ENCODE data around the gene PCDHGA4.
"Not testable (repeated sequence)": the region's sequence is repeated elsewhere in the genome, so short reads cannot be mapped to it uniquely, and the experiment has no call there.

Gene PCDHGA4

DNA sequence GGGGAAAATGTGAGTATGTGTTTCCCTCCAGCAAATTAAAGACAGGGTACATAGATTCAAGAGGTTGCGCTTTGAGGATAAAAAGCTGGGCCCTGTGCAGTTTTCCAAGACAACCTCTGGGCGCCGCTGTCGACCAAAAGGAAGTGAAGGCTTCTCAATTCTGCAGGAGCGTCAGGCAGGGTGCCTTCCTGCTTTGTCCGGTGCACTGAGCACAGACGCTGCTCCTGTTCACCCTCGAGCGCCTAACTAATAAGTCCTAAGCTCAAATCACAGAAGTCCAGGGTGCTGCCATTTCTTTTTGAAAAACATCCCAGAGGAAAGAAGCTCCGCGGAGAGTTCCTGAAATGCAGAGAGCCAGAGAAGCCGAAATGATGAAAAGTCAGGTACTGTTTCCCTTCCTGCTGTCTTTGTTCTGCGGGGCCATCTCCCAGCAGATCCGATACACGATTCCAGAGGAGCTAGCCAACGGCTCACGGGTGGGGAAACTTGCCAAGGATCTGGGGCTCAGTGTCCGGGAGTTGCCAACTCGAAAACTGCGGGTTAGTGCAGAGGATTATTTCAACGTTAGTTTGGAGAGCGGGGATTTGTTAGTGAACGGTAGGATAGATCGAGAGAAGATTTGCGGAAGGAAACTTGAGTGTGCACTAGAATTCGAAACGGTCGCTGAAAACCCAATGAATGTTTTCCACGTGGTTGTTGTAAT is 4.8 kb upstream of the PCDHGA4 start, which contains the start of gene PCDHGB1:
PCDHGB1 (plus strand) TSS at position 183 of the 703 bp plus-strand sequence; CDS start at position 345, 162 bp downstream.
- no peak for DNase-seq

DNA sequence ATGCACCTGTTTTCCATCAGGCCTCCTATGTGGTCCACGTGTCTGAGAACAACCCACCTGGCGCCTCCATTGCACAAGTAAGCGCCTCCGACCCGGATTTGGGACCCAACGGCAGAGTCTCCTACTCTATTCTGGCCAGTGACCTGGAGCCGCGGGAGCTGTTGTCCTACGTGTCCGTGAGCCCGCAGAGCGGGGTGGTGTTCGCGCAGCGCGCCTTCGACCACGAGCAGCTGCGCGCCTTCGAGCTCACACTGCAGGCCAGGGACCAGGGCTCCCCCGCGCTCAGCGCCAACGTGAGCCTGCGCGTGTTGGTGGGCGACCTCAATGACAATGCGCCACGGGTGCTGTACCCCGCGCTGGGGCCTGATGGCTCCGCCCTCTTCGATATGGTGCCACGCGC is 3.2 kb upstream of the PCDHGA4 start:
- no peak for DNase-seq

DNA sequence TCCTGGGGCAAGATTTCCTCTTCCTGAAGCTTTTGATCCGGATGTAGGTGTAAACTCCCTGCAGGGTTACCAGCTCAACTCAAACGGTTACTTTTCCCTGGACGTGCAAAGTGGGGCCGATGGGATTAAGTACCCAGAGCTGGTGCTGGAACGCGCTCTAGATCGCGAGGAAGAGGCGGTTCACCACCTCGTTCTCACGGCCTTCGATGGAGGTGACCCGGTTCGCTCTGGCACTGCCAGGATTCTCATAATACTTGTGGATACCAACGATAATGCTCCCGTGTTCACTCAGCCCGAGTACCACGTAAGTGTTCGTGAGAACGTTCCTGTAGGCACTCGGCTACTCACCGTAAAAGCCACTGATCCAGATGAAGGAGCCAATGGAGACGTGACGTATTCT is 820 bp downstream of the PCDHGA4 start:
- DNase-seq = no peak

DNA sequence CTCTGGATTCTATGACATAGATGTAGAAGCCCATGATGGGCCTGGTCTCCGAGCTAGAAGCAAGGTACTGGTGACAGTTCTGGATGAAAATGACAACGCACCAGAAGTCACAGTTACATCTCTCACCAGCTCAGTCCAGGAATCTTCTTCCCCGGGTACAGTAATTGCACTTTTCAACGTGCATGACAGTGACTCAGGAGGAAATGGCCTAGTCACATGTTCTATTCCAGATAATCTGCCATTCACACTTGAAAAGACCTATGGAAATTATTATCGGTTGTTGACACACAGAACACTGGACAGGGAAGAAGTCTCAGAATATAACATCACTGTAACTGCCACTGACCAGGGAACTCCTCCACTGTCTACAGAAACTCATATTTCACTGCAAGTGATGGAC is 1.3 kb downstream of the PCDHGA4 start:
- DNase-seq = no peak

DNA sequence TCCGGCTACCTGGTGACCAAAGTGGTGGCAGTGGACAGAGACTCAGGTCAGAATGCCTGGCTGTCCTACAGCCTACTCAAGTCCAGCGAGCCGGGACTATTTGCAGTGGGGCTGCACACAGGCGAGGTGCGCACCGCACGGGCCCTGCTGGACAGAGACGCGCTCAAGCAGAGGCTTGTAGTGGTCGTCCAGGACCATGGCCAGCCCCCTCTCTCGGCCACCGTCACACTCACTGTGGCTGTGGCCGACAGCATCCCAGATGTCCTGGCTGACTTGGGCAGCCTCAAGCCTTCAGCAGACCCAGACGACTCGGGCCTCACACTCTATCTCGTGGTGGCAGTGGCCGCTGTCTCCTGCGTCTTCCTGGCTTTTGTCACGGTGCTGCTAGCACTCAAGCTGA is 2.1 kb downstream of the PCDHGA4 start:
- no peak for DNase-seq

DNA sequence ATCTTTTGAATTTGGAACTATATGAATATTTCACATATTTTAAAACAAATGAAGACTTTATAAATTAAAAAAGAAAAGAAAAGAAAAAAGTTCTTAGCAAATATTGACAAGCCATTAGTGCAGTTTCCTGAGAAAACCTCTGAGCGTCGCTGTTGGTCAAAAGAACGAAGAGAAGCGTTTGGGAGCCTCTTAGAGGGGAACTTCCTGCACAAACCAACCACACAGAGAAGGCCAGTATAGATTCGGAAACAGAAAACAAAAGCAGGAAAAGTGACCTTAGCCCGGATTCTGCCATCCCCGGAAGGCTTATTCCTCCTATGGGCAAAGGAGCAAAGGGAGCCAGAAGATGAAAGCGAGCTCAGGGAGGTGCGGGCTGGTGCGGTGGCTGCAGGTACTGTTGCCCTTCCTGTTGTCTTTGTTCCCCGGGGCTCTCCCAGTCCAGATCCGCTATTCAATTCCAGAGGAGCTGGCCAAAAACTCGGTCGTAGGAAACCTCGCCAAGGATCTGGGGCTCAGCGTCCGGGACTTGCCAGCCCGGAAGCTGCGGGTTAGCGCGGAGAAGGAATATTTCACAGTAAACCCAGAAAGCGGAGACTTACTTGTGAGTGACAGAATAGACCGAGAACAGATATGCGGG is 5.1 kb downstream of the PCDHGA4 start, which contains the start of gene PCDHGB2:
PCDHGB2 (plus strand) TSS at position 205 of the 637 bp plus-strand sequence; CDS start at position 347, 142 bp downstream.
- no peak for DNase-seq

DNA sequence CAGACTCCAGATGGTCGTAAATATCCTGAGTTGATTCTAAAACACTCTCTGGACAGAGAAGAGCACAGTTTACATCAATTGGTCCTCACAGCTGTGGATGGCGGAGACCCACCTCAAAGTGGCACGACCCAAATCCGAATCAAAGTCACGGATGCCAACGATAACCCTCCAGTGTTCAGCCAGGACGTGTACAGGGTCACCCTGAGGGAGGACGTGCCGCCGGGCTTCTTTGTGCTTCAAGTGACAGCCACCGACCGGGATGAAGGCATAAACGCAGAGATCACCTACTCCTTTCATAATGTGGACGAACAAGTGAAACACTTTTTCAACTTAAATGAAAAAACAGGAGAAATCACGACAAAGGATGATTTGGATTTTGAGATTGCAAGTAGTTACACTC is 5.9 kb downstream of the PCDHGA4 start:
- no peak for DNase-seq

DNA sequence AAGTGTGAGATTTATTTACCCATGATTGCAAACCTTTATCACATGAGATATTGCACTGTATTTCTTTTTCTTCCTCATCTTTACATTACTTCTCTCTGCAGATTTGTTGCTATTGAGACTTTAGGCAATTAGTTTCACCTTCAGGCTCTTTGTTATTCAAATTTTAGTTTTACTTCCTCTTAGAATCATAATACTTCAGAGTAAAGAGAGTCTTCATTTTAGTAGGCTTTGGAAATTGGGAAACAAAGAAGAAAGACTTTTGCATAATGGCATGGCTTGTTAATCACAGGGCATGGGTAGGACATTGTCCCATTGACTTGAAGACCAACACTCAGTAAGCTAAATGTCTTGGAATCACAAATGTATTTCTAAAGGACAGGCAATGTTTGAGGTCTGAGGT is 7.9 kb downstream of the PCDHGA4 start:
- DNase-seq = no peak

DNA sequence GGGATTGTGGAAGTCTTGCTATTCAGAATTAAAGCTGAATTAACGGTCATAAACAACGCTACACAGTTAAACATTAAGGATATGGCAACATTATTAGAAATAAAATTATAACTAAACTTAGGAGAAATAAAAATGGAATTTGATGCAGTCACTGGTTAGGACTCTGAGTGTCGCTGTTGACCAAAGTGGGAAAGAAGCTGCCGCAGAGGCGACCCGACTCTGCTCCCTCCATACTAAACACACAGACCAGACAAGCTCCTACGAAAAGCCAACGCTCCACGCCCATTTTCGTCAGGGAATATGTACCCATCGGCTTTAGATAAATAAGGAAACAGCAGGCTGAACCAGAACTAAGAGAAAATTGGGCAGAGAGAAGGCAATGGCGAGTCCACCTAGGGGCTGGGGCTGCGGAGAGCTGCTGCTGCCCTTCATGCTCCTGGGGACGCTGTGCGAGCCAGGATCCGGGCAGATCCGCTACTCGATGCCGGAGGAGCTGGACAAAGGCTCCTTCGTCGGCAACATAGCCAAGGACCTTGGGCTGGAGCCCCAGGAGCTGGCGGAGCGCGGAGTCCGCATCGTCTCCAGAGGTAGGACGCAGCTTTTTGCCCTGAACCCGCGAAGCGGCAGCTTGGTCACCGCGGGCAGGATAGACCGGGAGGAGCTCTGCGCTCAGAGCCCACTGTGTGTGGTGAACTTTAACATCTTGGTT is 9.3 kb downstream of the PCDHGA4 start, which contains the start of gene PCDHGA5:
PCDHGA5 (plus strand) TSS at position 211 of the 709 bp plus-strand sequence; CDS start at position 380, 169 bp downstream.
- DNase-seq = no peak

DNA sequence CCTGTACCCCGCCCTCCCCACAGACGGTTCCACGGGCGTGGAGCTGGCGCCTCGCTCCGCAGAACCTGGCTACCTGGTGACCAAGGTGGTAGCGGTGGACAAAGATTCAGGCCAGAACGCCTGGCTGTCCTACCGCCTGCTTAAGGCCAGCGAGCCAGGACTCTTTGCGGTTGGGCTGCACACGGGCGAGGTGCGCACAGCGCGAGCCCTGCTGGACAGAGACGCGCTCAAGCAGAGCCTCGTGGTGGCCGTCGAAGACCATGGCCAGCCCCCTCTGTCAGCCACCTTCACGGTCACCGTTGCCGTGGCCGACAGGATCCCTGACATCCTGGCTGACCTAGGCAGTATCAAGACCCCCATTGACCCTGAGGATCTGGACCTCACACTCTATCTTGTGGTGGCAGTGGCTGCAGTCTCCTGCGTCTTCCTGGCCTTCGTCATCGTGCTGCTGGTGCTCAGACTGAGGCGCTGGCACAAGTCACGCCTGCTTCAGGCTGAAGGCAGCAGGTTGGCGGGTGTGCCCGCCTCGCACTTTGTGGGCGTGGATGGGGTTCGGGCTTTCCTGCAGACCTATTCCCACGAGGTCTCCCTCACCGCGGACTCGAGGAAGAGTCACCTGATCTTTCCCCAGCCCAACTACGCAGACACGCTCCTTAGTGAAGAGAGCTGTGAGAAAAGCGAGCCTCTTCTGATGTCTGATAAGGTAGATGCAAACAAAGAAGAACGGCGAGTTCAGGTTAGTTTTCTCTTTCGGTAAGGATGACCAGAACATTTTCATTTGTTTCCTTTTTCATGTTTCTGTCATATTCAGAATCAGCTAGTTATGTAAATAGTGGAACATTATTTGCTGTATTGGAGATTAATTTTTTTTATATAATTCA is 11.4 kb downstream of the PCDHGA4 start:
- DNase-seq = no peak

DNA sequence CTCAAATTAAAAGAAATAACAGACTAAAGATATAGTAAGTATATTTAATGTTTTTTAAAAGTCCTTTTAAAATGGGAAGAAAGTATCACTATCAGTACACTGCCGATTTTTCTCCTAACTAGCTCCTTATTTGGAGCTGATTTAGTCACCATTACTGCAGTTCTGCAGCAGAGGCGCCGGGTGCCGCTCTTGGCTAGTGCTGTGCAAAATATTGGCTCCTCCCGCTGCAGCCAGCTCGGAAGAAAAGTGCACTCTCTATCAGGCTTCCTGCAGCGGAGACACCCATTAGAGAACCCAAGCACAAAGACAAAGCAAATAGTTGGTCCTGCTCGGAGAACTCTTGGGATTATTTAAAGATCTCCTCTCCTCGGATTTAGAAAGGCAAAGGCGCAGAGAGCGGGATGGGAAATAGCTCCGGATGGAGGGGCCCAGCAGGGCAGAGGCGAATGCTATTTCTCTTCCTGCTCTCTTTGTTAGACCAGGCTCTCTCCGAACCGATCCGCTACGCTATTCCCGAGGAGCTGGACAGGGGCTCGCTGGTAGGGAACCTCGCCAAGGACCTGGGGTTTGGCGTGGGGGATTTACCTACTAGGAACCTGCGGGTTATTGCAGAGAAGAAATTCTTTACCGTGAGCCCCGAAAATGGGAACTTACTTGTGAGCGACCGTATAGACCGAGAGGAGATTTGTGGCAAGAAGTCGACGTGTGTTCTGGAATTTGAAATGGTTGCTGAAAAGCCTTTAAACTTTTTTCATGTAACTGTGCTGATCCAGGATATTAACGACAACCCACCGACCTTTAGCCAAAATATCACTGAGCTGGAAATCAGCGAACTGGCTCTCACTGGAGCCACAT is 15.4 kb downstream of the PCDHGA4 start, which contains the start of gene PCDHGB3:
PCDHGB3 (plus strand) TSS at position 249 of the 855 bp plus-strand sequence; CDS start at position 402, 153 bp downstream.
- no peak for DNase-seq

DNA sequence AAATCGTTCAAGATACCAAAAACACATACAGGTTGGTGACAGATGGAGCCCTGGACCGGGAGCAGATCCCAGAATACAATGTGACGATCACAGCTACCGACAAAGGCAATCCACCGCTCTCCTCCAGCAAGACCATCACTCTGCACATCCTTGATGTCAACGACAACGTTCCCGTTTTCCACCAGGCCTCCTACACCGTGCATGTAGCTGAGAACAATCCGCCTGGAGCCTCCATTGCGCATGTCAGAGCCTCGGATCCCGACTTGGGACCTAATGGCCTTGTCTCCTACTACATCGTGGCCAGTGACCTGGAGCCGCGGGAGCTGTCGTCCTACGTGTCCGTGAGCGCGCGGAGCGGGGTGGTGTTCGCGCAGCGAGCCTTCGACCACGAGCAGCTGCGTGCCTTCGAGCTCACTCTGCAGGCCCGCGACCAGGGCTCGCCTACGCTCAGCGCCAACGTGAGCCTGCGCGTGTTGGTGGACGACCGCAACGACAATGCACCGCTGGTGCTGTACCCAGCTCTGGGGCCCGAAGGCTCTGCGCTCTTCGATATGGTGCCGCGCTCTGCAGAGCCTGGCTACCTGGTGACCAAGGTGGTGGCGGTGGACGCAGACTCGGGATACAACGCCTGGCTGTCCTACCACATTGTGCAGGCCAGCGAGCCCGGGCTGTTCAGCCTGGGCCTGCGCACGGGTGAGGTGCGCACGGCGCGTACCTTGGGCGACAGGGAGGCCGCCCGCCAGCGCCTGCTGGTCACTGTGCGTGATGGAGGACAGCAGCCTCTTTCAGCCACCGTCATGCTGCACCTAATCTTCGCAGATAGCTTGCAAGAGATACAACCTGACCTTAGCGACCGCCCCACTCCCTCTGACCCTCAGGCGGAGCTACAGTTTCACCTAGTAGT is 17.0 kb downstream of the PCDHGA4 start:
- DNase-seq = no peak

DNA sequence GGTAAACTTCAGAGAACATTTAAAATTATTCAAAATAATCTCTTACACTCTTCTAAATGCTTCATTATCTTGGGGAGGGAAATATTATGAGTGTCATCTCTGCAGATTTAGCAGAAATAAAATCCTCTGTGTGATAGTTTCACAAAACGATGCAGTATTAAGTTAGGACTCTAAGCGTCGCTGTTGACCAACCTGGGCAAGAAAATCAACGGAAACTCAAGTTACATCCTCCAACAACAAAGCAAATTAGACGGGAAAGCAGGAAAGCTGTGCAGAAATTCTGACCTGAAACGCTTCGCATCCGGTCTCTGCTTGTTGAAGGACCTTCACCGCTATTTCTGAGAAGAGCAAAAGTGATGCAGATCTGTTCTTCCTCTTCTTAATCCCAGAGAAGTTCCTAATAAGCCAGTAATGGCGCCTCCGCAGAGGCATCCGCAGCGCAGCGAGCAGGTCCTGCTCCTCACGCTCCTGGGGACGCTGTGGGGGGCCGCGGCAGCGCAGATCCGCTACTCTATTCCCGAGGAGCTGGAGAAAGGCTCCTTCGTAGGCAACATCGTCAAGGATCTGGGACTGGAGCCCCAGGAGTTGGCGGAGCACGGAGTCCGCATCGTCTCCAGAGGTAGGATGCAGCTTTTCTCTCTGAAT is 19.0 kb downstream of the PCDHGA4 start, which contains the start of gene PCDHGA6:
PCDHGA6 (plus strand) TSS at position 219 of the 645 bp plus-strand sequence; CDS start at position 412, 193 bp downstream.
- no peak for DNase-seq

DNA sequence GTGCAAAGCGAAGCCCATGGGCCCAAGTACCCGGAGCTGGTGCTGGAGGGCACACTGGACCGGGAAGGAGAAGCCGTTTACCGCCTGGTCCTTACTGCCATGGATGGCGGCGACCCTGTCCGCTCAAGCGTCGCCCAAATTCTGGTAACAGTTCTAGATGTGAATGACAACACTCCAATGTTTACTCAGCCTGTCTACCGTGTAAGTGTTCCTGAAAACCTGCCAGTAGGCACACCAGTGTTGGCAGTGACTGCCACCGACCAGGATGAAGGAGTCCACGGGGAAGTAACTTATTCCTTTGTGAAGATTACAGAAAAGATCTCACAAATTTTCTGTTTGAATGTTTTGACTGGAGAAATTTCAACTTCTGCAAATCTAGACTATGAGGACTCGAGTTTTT is 19.8 kb downstream of the PCDHGA4 start:
- DNase-seq = no peak

DNA sequence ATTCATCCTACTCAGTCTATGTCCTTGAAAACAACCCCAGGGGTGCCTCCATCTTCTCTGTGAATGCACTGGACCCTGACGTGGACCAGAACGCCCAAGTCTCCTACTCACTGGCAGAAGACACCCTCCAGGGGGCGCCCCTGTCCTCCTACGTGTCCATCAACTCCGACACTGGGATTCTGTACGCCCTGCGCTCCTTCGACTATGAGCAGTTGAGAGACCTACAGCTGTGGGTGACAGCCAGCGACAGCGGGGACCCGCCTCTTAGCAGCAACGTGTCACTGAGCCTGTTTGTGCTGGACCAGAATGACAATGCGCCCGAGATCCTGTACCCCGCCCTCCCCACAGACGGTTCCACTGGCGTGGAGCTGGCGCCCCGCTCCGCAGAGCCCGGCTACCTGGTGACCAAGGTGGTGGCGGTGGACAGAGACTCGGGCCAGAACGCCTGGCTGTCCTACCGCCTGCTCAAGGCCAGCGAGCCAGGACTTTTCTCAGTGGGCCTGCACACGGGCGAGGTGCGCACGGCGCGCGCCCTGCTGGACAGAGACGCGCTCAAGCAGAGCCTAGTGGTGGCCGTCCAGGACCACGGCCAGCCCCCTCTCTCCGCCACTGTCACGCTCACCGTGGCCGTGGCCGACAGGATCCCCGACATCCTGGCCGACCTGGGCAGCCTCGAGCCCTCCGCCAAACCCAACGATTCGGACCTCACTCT is 20.8 kb downstream of the PCDHGA4 start:
- not testable (repeated sequence) for DNase-seq

DNA sequence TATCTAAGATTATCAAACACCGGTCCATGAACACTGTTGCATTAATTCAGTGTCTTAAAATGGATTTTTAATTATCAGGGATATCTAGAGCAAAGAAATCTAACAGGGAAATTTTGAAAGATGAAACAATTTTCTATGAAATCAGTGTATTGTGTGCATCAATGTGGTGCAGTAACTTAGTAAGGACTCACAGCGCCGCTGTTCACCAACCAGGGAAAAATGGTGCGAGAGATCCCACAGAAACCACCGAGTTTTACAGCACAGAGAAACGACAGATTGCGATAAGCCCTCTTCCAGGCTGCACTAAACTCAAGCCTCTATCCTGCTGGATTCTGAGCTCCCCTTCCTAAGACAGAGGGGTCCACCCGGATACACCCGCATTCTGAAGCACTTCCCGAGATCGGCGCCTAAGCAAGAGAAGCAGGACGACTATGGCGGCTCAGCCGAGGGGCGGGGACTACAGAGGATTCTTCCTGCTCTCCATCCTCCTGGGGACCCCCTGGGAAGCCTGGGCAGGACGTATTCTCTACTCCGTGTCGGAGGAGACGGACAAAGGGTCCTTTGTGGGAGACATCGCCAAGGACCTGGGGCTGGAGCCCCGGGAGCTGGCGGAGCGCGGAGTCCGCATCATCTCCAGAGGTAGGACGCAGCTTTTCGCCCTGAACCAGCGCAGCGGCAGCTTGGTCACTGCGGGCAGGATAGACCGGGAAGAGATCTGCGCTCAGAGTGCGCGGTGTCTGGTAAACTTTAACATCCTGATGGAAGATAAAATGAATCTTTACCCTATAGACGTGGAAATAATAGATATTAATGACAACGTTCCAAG is 27.9 kb downstream of the PCDHGA4 start, which contains the start of gene PCDHGA7:
PCDHGA7 (plus strand) TSS at position 274 of the 826 bp plus-strand sequence; CDS start at position 432, 158 bp downstream.
- DNase-seq = no peak

DNA sequence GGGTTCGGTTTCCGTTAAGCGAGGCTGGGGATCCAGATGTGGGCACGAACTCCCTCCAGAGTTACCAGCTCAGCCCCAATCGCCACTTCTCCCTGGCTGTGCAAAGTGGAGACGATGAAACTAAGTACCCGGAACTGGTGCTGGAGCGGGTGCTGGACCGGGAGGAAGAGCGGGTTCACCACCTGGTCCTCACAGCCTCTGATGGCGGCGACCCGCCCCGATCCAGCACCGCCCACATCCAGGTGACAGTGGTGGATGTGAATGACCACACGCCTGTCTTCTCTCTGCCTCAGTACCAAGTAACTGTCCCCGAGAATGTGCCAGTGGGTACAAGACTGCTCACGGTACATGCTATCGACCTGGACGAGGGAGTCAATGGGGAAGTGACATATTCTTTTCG is 28.5 kb downstream of the PCDHGA4 start:
- no peak for DNase-seq

Data from activated T-cell treated with anti-CD3 and anti-CD28 coated beads for 4 hours (primary cell).